Measurements from ENCODE around the gene SGSM2. TPM values are rescaled to one million over a fixed set of nuclear protein-coding genes. Genes with fewer than 3 reads are reported as not detected.
A peak's percentile ranks its signal among the peaks of the same experiment; 100 is the strongest.

The SGSM2 gene
- total and polyA plus RNA-seq, 2 of the 13 experiments (the other 11 are each of a cell fraction or from before 2014, with no cell fraction given) = 30.4 to 51.3 TPM

- TF ChIP-seq ZNF142 (CRISPR knock-in tag; IDR thresholded peaks at IDR 0.05) = 0 out of 2 replicates have a peak, but pooled peaks have one; percentile 30
- peak; percentile 35; the same call in 1 of the 2 replicates for TF ChIP-seq ZNF609 (CRISPR knock-in tag; IDR thresholded peaks at IDR 0.05; ENCODE audit: borderline replicate concordance)
- TF ChIP-seq CEBPG (CRISPR knock-in tag; IDR thresholded peaks at IDR 0.05) = peak; percentile 73
- 0 out of 2 replicates have a peak, but pooled peaks have one; percentile 9 for TF ChIP-seq NCOA2 (CRISPR knock-in tag; IDR thresholded peaks at IDR 0.05)
- no peak for TF ChIP-seq ZNF597 (CRISPR knock-in tag; IDR thresholded peaks at IDR 0.05)
- TF ChIP-seq MLXIP (CRISPR knock-in tag; IDR thresholded peaks at IDR 0.05; ENCODE audit: borderline replicate concordance) = no peak; the same call in 1 of the 2 replicates
- peak; percentile 61 for TF ChIP-seq ZNF883 (CRISPR knock-in tag; IDR thresholded peaks at IDR 0.05; ENCODE audit: not compliant biosample characterization)
- no peak for TF ChIP-seq ZNF446 (CRISPR knock-in tag; IDR thresholded peaks at IDR 0.05)
- 0 out of 2 replicates have a peak, but pooled peaks have one; percentile 68 for TF ChIP-seq ZNF788 (CRISPR knock-in tag; IDR thresholded peaks at IDR 0.05; ENCODE audit: borderline replicate concordance)
- TF ChIP-seq HNF4A (CRISPR knock-in tag; IDR thresholded peaks at IDR 0.05) = peak; percentile 17
Measured at GRCh38 chr17:2399572-2400473, 62.5 kb downstream of the SGSM2 start (continued).

Measured in HepG2 (cell line).